Measurements from ENCODE around the gene PXDN.
"Not testable (repeated sequence)": the region's sequence is repeated elsewhere in the genome, so short reads cannot be mapped to it uniquely, and the experiment has no call there.

PXDN gene

DNA sequence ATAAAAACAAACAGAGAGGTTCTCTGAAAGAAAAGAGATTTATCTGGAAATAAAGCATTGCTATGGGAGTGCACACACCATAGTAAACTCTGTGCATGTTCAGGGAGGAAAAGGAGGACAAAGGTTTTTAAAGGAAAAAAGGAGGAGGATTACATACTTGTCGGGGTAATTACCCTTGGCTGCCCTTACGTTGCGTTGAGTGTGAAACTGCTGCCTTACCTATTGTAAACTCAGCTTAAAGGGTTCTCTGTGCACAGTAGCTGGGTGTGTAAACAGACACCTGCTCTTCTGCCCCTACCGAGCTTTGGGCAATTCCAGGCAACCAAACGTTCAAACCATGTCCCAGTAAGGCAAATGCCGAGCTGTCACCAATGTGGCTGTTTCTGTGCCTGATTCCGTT is 29.6 kb upstream of the PXDN start:
- DNase-seq, result no peak

- DNase-seq, result no peak
Observed at GRCh38 chr2:1772471-1773267, 28.4 kb upstream of the PXDN start.

GRCh38 chr2:1771626-1772280 is 27.4 kb upstream of the PXDN start:
- DNase-seq, result no peak

- no peak for DNase-seq
Observed at GRCh38 chr2:1770566-1771380, 26.5 kb upstream of the PXDN start.

- peak; percentile 67 for DNase-seq
Observed at GRCh38 chr2:1769703-1770422, 25.5 kb upstream of the PXDN start.

GRCh38 chr2:1767939-1768691 is 23.8 kb upstream of the PXDN start:
- no peak for DNase-seq

- no peak for DNase-seq
Observed at GRCh38 chr2:1766851-1767811, 22.8 kb upstream of the PXDN start.

GRCh38 chr2:1766425-1766824 is 22.1 kb upstream of the PXDN start:
- DNase-seq, result no peak

- DNase-seq, result not testable (repeated sequence)
Observed at GRCh38 chr2:1765201-1765600, 20.9 kb upstream of the PXDN start.

DNA sequence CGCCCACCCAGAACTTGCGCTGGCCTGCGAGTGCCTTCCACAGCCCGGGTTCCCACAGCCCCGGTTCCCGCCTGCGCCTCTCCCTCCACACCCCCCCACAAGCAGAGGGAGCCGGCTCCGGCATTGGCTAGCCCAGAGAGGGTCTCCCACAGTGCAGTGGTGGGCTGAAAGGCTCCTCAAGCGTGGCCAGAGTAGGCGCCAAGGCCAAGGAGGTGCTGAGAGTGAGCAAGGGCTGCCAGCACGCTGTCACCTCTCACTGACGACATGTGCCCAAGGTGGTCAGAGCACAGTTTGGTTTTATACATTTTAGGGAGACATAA is 15.3 kb upstream of the PXDN start:
- no peak for DNase-seq

DNA sequence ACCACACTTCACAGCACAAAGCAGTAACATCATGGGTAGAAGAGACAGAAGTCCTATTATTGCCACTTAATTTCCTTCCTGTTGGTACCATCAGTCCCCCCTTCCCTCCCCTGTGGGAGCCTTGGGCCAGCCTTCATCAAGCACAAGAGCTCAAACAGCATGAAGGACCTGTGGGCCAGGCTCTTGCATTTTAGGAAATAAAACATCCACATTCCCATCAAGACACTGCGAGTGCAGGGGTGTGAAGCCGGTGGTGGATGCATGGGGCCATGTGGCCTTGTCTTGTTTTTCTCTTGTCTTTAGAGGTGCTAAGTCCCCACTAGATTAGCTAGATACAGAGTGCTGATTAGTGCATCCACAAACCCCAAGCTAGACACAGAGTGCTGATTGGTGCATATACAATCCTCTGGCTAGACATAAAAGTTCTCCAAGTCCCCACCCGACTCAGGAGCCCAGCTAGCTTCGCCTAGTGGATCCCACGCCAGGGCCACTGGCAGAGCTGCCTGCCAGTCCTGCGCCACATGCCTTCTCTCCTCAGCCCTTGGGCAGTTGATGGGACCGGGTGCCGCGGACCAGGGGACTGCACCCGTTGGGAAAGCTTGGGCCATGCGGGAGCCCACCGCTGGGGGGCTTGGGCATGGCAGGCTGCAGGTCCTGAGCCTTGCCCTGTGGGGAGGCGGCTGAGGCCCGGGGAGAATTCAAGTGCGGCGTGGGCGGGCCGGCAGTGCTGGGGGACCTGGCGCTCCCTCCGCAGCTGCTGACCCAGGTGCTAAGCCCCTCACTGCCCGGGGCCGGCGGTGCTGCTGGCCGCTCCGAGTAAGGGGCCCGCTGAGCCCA is 14.7 kb upstream of the PXDN start:
- DNase-seq, result no peak

- DNase-seq, result no peak
Observed at GRCh38 chr2:1758171-1758570, 13.9 kb upstream of the PXDN start.

DNA sequence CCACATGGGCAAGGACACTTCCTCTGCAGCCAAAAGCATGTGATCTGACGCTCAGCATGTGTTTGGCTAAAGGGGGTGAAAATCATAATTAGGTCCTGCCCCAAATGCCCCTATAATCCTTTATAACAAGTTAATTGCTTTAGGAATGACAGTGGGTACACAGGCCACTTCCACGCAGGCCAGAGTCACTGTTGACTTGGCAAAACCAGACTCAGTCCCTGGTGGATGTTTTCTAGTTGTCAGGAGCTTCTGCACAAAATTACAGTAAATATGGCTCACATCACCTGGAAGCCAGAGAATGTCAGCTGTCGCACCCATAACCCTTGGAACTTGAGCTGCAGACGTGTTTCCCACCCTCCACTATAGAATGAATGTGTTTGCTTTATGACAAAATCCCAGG is 13.3 kb upstream of the PXDN start:
- no peak for DNase-seq

DNA sequence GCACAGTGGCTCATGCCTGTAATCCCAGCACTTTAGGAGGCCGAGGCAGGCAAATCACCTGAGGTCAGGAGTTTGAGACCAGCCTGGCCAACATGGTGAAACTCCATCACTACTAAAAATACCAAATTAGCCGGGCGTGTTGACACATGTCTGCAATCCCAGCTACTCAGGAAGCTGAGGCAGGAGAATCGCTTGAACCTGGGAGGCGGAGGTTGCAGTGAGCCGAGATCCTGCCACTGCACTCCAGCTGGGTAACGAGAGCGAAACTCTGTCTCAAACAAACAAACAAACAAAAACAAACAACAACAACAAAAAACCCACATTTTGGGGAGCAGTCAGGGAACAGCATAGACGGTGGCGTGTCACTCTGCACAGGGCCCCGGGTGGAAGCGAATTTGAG is 12.8 kb upstream of the PXDN start:
- DNase-seq, result not testable (repeated sequence)

DNA sequence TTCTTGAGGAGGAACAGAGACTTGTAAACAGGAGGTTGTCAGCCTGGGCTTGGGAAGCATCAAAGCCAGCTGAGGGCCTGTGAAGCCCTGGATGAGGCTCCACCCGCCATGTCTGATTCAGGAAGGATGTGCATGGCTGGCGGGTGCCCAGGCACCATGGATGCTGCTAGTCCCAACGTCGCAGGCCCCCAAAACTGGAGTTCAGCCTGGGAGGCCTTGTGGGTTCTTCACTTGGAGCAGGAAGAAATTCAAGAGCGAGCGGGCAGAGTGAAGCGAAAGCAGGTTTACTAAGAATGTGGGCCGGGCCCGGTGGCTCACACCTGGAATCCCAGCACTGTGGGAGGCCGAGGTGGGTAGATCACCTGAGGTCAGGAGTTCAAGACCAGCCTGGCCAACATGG is 12.1 kb upstream of the PXDN start:
- DNase-seq, result no peak

DNA sequence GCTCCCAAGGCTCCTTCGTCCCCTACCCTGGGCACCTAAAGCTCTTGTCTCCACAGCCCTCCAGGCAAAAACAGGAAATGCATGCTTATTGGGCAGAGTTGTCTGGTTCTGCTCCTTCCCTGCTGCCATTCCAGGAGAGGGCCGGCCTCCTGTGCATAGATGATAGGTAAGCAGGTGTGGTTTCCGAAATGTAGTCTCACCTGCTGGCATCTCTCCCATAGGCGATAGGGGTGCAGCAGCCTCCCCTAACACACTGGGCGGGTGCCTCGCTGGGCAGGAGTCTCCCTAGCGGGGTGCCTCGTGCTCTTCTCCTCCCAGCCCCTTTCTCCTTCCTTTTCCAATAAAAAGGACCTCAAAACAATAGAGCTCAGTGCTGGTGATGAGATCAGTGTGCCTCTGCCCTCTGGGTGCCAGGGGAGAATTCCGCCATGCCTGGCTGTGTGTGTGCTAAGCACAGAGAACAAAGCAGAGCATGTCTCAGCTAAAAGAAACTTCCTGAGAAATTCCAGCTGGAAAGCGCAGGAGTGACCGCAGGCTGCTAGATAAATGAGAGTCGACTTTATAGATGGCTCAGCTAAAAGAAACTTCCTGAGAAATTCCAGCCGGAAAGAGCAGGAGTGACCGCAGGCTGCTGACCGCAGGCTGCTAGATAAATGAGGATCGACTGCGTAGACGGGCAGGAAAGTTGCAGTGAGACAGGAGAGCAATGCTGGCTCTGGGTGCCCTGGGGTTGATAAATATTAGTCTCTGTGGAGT is 11.3 kb upstream of the PXDN start:
- no peak for DNase-seq

- no peak for DNase-seq
Observed at GRCh38 chr2:1754461-1755170, 10.3 kb upstream of the PXDN start.

- no peak for DNase-seq
Observed at GRCh38 chr2:1754046-1754445, 9.7 kb upstream of the PXDN start.

GRCh38 chr2:1752751-1753150 is 8.4 kb upstream of the PXDN start:
- DNase-seq, result no peak
